SU-DHL-6 (cell line): Measurements from ENCODE around the gene KATNIP.

Experiments used
- H2AFZ ChIP-seq: fragments of 200-600 bp; sonication (generic); 2 replicates; pipeline ENCODE4 v1.6.1; 2014; ENCODE audit warnings: low read depth, mild to moderate bottlenecking, moderate library complexity, mixed read lengths, antibody characterized with exemption, low read length; ENCODE audit not compliant: severe bottlenecking
- H3F3A ChIP-seq: fragments of 200-600 bp; shearing (Covaris generic); 2 replicates; pipeline ENCODE4 v1.6.0; 2016; ENCODE audit warnings: antibody characterized with exemption, mild to moderate bottlenecking; ENCODE audit not compliant: insufficient read depth
- H3K27ac ChIP-seq: fragments of 200-600 bp; sonication (generic); 2 replicates; pipeline ENCODE4 v1.5.1; 2016; ENCODE audit warnings: low read depth, mild to moderate bottlenecking, low read length, moderate library complexity, mixed read lengths
- H3K27me3 ChIP-seq: fragments of 200-600 bp; sonication (generic), shearing (Covaris generic); 2 replicates; pipeline ENCODE4 v1.6.0; 2014; ENCODE audit warnings: mild to moderate bottlenecking, low read length
- H3K36me3 ChIP-seq: fragments of 200-600 bp; sonication (generic); 2 replicates; pipeline ENCODE4 v1.6.1; 2014; ENCODE audit warnings: mild to moderate bottlenecking, low read length, mixed read lengths
- H3K4me2 ChIP-seq: fragments of 300-600, 200-600 bp; shearing (Covaris generic), sonication (generic); 2 replicates; pipeline ENCODE4 v1.6.0; 2014; ENCODE audit warnings: low read length, low read depth, mild to moderate bottlenecking; ENCODE audit not compliant: poor library complexity, severe bottlenecking
- H3K4me3 ChIP-seq: fragments of 200-600 bp; sonication (generic); 2 replicates; pipeline ENCODE4 v1.5.1; 2014; ENCODE audit warnings: antibody characterized with exemption, low read length, mild to moderate bottlenecking, mixed read lengths; ENCODE audit not compliant: insufficient read depth, poor library complexity, severe bottlenecking
- H3K79me2 ChIP-seq: fragments of 200-600 bp; sonication (generic); 2 replicates; pipeline ENCODE4 v1.6.1; 2014; ENCODE audit warnings: mild to moderate bottlenecking, low read length, moderate library complexity; ENCODE audit not compliant: insufficient read depth
- H3K9ac ChIP-seq: fragments of 200-600 bp; sonication (generic); 2 replicates; pipeline ENCODE4 v1.7.0; 2014; ENCODE audit warnings: mild to moderate bottlenecking, low read length
- H3K9me2 ChIP-seq: fragments of 200-600 bp; sonication (generic); replicated peaks from 2 replicates; pipeline ENCODE4 v1.6.1; 2014; ENCODE audit warnings: low read length; ENCODE audit not compliant: insufficient read depth
- H3K9me3 ChIP-seq: fragments of 200-600 bp; sonication (generic); 2 replicates; pipeline ENCODE4 v1.6.1; 2014; ENCODE audit warnings: low read length, mixed read lengths; ENCODE audit not compliant: insufficient read depth
- H4K20me1 ChIP-seq: fragments of 200-600 bp; sonication (generic); 2 replicates; pipeline ENCODE4 v1.6.1; 2014; ENCODE audit warnings: low read depth, mild to moderate bottlenecking, antibody characterized with exemption, low read length, moderate library complexity, mixed read lengths
- CTCF ChIP-seq: fragments of 200-600 bp; sonication (generic); IDR thresholded peaks from one replicate; pipeline ENCODE4 v1.5.1; 2017; ENCODE audit warnings: antibody characterized with exemption, mild to moderate bottlenecking, low read length, moderate library complexity; ENCODE audit not compliant: insufficient read depth, poor library complexity, severe bottlenecking
- EZH2phosphoT487 ChIP-seq: fragments of 200-600 bp; sonication (generic), shearing (Covaris generic); conservative IDR thresholded peaks from 2 replicates; pipeline ENCODE4 v1.6.1; 2018; ENCODE audit warnings: mild to moderate bottlenecking, antibody characterized with exemption, low read length, moderate library complexity, mixed read lengths

KATNIP gene

GRCh38 chr16:27520982-27521673 is 28.8 kb upstream of the KATNIP start:
- TF ChIP-seq CTCF (no peak), EZH2phosphoT487 (no peak)
- Histone ChIP-seq H3K4me2 (no peak overlapping the region), H3K27ac (no peak overlapping the region), H3K79me2 (no peaks in the 10 kb centered on the region), H3K27me3 (no peaks in the 10 kb centered on the region), H3F3A (no peaks in the 10 kb centered on the region), H3K9ac (no peak overlapping the region), H4K20me1 (no peaks in the 10 kb centered on the region), H2AFZ (no peak overlapping the region), H3K4me3 (no peak overlapping the region), H3K36me3 (no peaks in the 10 kb centered on the region), H3K9me3 (no peaks in the 10 kb centered on the region), H3K9me2 (no peaks in the 10 kb centered on the region)

GRCh38 chr16:27522173-27522707 is 27.7 kb upstream of the KATNIP start:
- Histone ChIP-seq H3K9me3 (no peaks in the 10 kb centered on the region), H3K27me3 (no peaks in the 10 kb centered on the region), H3K4me2 (no peak overlapping the region), H2AFZ (no peak overlapping the region), H3K4me3 (no peak overlapping the region), H3K9me2 (no peaks in the 10 kb centered on the region), H3K27ac (no peak overlapping the region), H3K36me3 (no peaks in the 10 kb centered on the region), H3F3A (no peaks in the 10 kb centered on the region), H3K9ac (no peak overlapping the region), H4K20me1 (no peaks in the 10 kb centered on the region), H3K79me2 (no peaks in the 10 kb centered on the region)
- no peak for TF ChIP-seq CTCF
- TF ChIP-seq EZH2phosphoT487, result no peak

- Histone ChIP-seq H3K27me3 (no peaks in the 10 kb centered on the region), H3K9ac (no peak overlapping the region), H4K20me1 (no peaks in the 10 kb centered on the region), H2AFZ (no peak overlapping the region), H3K9me3 (no peaks in the 10 kb centered on the region), H3K36me3 (no peaks in the 10 kb centered on the region), H3K27ac (no peak overlapping the region), H3K4me2 (no peak overlapping the region), H3K9me2 (no peaks in the 10 kb centered on the region), H3K4me3 (no peak overlapping the region), H3K79me2 (no peaks in the 10 kb centered on the region), H3F3A (no peaks in the 10 kb centered on the region)
- TF ChIP-seq EZH2phosphoT487, result no peak
- TF ChIP-seq CTCF, result no peak
Measured at GRCh38 chr16:27526180-27526579, 23.8 kb upstream of the KATNIP start.
